GM20431 (cell line): ENCODE measurements around the gene KCNJ9.
"Not testable (repeated sequence)": the region's sequence is repeated elsewhere in the genome, so short reads cannot be mapped to it uniquely, and the experiment has no call there.

Source experiments
- in situ Hi-C: fragments of 300-500 bp; cut with MseI, MboI; formaldehyde crosslinking; loops from one replicate; pipeline ENCODE4 v1.15.0; 2020; ENCODE audit warnings: low sequenced_read_pairs; ENCODE audit not compliant: unreplicated experiment

KCNJ9 gene

DNA sequence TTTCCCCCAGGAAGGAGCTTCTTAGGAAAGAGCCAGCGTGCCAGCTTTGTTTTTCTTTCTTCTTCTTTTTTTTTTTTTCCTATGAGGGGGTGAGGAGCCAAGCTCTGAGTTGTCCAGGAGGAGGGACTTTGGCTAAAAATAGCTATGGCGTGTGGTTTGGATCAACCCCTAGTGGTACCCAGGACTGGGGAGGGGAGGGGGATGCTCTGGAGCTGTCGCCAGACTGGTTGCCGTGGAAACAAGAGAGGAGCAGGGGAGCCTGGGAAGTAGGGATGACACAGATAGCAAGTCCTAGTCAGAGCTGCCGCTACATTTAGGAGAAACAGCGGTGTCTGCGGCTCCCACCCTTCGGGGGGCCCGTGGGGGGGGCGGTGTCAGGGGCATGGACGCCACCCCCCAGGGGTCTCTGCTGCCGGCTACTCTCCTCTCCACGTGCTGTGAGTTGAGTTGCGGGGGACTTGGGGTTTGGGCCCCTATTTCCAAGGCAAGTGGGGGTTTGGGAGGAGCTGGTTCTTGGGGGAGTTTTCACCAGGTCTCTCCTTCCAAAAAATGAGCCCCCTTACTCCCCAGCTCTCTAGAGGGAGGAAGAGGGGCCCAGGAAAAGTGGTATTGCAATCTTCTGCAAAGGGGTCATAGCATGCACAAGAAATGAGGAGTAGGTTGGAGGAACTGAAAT, at the start of gene KCNJ9:
Gene KCNJ9 (plus strand): TSS at position 278 of the 676 bp plus-strand sequence. CDS start 2,493 bp downstream, outside the sequence.
- in situ Hi-C loops = no loop called here

- in situ Hi-C loops = no loop called here
These were observed 49.0 kb upstream of the KCNJ9 start for GRCh38 chr1:160032165-160032820.

DNA sequence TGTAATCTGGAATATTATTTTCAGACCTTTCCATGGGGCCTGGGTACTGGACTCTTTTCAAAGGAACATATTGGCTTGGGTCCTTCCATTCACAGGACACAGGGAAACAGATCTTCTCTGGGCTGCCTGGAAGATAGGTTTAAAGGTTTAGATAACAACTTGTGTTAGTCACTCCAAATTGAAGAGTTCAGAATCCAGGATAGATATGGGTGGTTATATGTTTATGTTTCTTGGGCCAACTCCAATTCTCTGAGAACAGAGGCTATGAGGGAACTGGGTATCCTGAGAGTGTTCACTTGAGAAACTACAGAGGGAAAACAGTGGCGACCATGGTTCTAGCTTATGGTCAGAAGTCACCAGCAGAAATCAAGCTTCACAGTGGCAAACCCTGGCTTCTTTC, 40.9 kb upstream of the KCNJ9 start:
- in situ Hi-C loops = no loop called here

DNA sequence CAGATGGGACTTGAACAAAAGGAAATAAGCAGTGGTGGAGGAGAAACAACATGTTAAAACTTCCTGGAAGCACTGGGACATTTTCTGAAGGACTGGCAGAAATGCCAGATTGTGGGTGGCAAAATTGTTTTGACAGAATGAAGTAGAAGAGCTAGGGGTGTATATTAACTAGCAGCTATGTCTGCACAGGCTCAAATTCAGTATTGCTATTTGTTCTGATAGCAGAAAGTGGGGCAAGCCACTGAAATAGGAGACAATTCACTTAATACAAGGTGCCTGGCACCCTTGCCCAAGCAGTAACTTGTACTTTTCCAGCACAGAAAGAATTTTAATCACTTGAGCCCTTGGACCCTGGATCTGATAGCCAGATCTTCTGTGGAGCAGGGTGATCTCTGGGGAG, 37.8 kb upstream of the KCNJ9 start:
- in situ Hi-C loops = no loop called here

DNA sequence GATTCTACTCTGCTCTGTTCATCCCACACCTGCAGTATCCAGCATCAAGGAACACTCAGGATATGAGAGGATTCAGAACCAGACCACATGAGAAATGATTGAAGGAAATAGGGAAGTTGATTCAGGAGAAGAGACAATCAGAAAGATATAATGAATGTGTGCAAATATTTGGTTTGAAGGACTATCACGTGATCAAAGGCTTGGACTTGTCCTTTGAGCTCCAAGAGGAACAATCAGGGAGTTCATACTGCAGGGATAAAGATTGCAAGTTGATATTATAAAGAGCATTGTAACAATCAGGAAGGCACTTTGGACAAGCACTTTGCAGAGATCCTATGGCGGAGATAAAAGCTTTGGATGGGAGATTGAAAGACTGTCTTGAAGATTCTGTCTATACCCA, 35.7 kb upstream of the KCNJ9 start:
- in situ Hi-C loops = no loop called here

- in situ Hi-C loops = no loop called here
These were observed 34.7 kb upstream of the KCNJ9 start for GRCh38 chr1:160046494-160047110.

- in situ Hi-C loops = no loop called here
These were observed 34.0 kb upstream of the KCNJ9 start for GRCh38 chr1:160047111-160047991.

- in situ Hi-C loops = no loop called here
These were observed 33.0 kb upstream of the KCNJ9 start for GRCh38 chr1:160048335-160048734.

- in situ Hi-C loops = no loop called here
These were observed 32.2 kb upstream of the KCNJ9 start for GRCh38 chr1:160049101-160049500.

DNA sequence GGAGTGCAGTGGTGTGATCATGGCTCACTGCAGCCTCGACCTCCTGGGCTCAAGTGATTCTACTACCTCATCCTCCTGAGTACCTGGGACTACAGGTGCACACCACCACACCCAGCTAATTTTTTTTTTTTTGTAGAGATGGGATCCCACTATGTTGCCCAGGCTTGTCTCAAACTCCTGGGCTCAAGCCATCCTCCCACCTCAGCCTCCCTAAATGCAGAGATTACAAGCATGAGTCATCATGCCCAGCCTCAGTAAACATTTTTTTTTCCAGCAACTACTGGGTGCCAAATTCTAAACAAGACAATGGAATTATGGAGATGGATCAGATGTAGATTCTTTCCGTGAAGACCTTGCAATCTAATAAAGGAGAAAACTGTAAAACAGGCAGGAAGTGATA, 31.2 kb upstream of the KCNJ9 start:
- in situ Hi-C loops = not testable (repeated sequence)

- in situ Hi-C loops = no loop called here
These were observed 30.7 kb upstream of the KCNJ9 start for GRCh38 chr1:160050619-160051018.

- in situ Hi-C loops = no loop called here
These were observed 28.4 kb upstream of the KCNJ9 start for GRCh38 chr1:160052936-160053335.

GRCh38 chr1:160053548-160054365, 27.6 kb upstream of the KCNJ9 start:
- in situ Hi-C loops = no loop called here

DNA sequence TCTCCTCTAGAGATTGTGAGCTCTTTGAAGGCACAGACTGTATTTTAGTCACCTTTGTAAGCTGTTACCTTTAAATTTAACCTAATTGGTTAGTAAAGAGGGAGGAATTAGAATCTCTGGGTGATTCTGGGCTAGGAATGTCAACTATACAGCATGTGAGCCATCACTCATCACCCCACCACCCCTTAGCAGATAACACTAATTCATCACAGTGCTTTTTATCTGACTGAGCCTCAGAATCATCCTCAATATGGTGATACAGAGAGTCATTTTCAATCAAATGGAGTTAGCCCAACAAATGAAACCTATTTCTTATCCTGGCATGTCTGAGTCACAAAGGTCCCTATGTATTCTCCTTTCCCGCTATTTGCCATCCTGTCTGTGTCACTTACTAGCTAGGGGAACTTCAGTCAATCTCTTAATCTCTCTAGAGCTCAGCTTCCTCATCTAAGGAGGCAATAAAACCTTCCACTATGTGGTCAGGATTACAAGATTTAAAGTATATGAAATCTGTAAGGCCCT, 24.6 kb upstream of the KCNJ9 start:
- in situ Hi-C loops = no loop called here

DNA sequence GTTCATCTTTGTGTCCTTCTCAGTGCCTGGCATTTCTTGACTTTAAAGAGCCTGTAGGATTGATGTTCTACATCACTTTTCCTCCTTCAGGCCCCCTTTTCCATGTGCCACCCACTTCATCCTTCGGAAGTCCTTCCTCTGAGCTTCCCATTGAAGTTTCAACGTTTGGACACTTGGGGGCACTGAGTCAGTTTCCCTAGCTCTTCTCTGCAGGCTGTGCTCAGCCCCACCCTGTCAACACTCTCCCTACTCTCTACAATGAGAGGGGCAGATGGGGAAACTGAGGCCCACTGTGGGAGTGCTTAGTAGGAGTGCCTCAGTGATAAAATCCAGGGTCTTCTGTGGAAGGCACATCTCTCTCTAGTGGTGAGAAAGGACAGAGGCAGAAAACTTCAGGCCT, 23.3 kb upstream of the KCNJ9 start:
- in situ Hi-C loops = no loop called here

DNA sequence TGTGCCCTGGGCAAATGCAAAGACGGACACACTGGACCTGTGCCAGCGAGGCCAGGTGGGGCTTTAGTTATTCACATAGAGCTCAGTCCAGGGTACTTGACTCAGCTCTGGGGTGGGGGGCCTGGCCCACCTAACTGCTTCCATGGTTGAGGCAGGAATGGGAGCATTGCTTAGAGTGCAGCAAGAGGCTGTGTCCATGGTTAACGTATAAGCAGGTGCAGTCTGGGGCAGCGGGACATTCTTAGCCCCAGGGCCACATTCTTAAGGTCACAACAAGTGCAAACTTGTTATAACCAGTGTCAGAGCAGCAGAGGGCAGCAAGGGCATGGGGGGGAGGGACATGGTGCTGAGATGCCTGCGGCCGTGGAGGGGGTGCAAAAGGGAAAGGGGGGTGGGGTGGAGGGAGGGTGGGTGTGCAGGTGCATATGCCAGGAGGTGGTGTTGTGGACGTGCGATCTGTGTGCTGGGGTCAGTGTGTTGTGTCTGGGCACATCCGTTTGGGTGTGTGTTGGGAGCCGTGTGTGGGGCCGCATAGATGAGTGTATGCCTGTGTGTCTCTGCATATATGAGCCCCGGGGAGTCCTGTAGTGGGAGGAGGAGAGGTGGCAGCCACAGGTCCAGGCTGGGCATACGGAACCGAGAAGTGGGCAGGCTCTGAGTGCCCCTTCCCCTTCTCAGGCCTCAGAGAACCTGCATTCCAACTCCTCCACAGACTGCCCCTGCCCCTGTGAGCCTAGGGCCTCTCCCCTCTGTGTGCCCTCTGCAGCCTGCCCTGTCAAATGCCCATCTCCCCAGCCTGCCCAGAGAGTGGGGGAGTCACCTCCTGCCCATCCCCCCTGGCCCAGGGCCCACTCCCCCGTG, 19.7 kb upstream of the KCNJ9 start:
- in situ Hi-C loops = no loop called here

DNA sequence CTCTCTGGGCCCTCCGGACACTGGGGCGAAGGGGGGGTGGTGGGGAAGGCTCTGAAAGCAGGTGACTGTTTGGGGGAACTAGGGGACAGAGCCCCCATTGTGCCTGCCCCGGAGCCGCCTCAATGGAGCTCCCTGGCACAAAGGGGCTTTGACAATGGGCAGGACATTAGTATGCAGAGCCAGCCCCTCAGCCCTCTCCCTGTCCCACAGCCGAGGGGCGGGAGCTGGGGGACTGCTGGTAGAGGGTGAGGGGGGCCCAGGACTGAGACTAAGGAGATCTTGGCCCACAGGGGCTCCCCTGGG, 19.2 kb upstream of the KCNJ9 start:
- in situ Hi-C loops = no loop called here

GRCh38 chr1:160063176-160063575, 18.2 kb upstream of the KCNJ9 start:
- in situ Hi-C loops = no loop called here

DNA sequence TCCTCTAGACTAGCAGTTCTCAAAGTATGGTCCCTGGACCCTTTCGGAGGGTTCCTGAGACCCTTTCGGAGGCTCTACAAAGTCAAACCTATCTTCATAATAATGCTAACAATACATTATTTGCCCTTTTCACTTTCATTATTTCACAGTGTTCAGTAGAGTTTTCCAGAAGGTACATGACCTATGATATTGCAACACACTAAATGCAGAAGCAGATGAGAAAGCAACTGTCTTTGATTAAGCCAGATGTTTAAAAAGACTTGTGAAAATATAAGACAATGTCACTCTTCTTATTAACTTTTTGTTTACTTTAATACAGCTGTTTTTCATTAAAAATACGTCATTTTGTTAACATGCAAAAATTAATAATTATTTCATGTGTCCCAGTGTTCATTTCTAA, 17.2 kb upstream of the KCNJ9 start:
- in situ Hi-C loops = no loop called here
